ENCODE results near the gene AMN1. TPM values are rescaled to one million over a fixed set of nuclear protein-coding genes. Genes with fewer than 3 reads are reported as not detected.
A peak's percentile ranks its signal among the peaks of the same experiment; 100 is the strongest.

Gene AMN1
- total and polyA plus RNA-seq, 2 of the 13 experiments (the other 11 are each of a cell fraction or from before 2014, with no cell fraction given), result 7.5 to 26.5 TPM

GRCh38 chr12:31659087-31659942, 69.5 kb downstream of the AMN1 start, which contains the start of gene ETFBKMT (continued):
- peak; percentile 78 for TF ChIP-seq ZGPAT (CRISPR knock-in tag; IDR thresholded peaks at IDR 0.05)
- no peak for TF ChIP-seq ELK4 (CRISPR knock-in tag; IDR thresholded peaks at IDR 0.05; ENCODE audit: borderline replicate concordance)
- no peak for TF ChIP-seq ZNF180 (CRISPR knock-in tag; IDR thresholded peaks at IDR 0.05; ENCODE audit: borderline replicate concordance, low read depth)
- TF ChIP-seq TRIM24 (CRISPR knock-in tag; IDR thresholded peaks at IDR 0.05), result no peak
- no peak; the same call in 1 of the 2 replicates for TF ChIP-seq ZNF263 (CRISPR knock-in tag; IDR thresholded peaks at IDR 0.05)
- TF ChIP-seq HOXA5 (CRISPR knock-in tag; IDR thresholded peaks at IDR 0.05), result peak; percentile 44; the same call in 1 of the 2 replicates
- TF ChIP-seq ZBTB20 (CRISPR knock-in tag; IDR thresholded peaks at IDR 0.05; ENCODE audit: borderline replicate concordance, low read depth), result no peak
- TF ChIP-seq ZNF20 (CRISPR knock-in tag; IDR thresholded peaks at IDR 0.05), result no peak
- TF ChIP-seq GTF2F1 (IDR thresholded peaks at IDR 0.05; ENCODE audit: low read length), result no peak
- TF ChIP-seq ZNF17 (CRISPR knock-in tag; IDR thresholded peaks at IDR 0.05), result no peak
- TF ChIP-seq GATAD2A (CRISPR knock-in tag; IDR thresholded peaks at IDR 0.05), result peak; percentile 51; the same call in 1 of the 2 replicates
- no peak for TF ChIP-seq MATR3 (CRISPR knock-in tag; IDR thresholded peaks at IDR 0.05)
- TF ChIP-seq ZNF792 (CRISPR knock-in tag; IDR thresholded peaks at IDR 0.05), result peak; percentile 72; the same call in 1 of the 2 replicates
- no peak for TF ChIP-seq EP300 (IDR thresholded peaks at IDR 0.05; ENCODE audit: low read depth in 2 of 2, low read length in 2 of 2)
- no peak for TF ChIP-seq EP300 (CRISPR knock-in tag; IDR thresholded peaks at IDR 0.05; ENCODE audit: borderline replicate concordance)
- no peak for TF ChIP-seq ZNF34 (CRISPR knock-in tag; IDR thresholded peaks at IDR 0.05; ENCODE audit: borderline replicate concordance)
- TF ChIP-seq POLR2G (IDR thresholded peaks at IDR 0.05; ENCODE audit: low read depth, low read length), result peak; percentile 60
- no peak for TF ChIP-seq ZMAT5 (CRISPR knock-in tag; IDR thresholded peaks at IDR 0.05; ENCODE audit: borderline replicate concordance, low read depth)
- TF ChIP-seq ZNF253 (CRISPR knock-in tag; IDR thresholded peaks at IDR 0.05; ENCODE audit: borderline replicate concordance), result no peak
- TF ChIP-seq ZBTB38 (CRISPR knock-in tag; IDR thresholded peaks at IDR 0.05), result no peak
- TF ChIP-seq ZNF800 (CRISPR knock-in tag; IDR thresholded peaks at IDR 0.05), result no peak
- TF ChIP-seq MYC (CRISPR knock-in tag; IDR thresholded peaks at IDR 0.05; ENCODE audit: borderline replicate concordance), result peak; percentile 47; the same call in 1 of the 2 replicates
- TF ChIP-seq UBTF (CRISPR knock-in tag; IDR thresholded peaks at IDR 0.05), result peak; percentile 45; the same call in 1 of the 2 replicates

Data from HepG2 (cell line).